NK-92 (cell line): ENCODE data around the gene IL26.

ENCODE experiments used
- DNase-seq: peaks from one replicate; lab custom pipeline; 2025; ENCODE audit not compliant: unreplicated experiment; lab: John Stamatoyannopoulos, UW

The IL26 gene

GRCh38 chr12:68157380-68157779, 68.2 kb downstream of the IL26 start:
- no peak for DNase-seq

GRCh38 chr12:68156636-68157035, 69.0 kb downstream of the IL26 start:
- no peak for DNase-seq

GRCh38 chr12:68154779-68155178, 70.8 kb downstream of the IL26 start:
- DNase-seq: no peak
